Bone marrow (tissue), 2 donors: Measurements from ENCODE around the gene PTAFR.
A peak's percentile ranks its signal among the peaks of the same experiment; 100 is the strongest.

Experiments
- DNase-seq, 2 donors: peaks; one replicate each; lab custom pipeline; 2025; lab: John Stamatoyannopoulos, UW

PTAFR gene

GRCh38 chr1:28175955-28176485, 470 bp downstream of the PTAFR start:
- DNase-seq = no peak

GRCh38 chr1:28173980-28174297, 2.6 kb downstream of the PTAFR start:
- no peak for DNase-seq

GRCh38 chr1:28173151-28173979, 3.1 kb downstream of the PTAFR start:
- peak in 1 of 2 donors; percentile 22 for DNase-seq

GRCh38 chr1:28172713-28173150, 3.8 kb downstream of the PTAFR start:
- DNase-seq = peak; percentile 17 to 28

- DNase-seq = no peak
Measured at GRCh38 chr1:28171246-28171645, 5.2 kb downstream of the PTAFR start.

GRCh38 chr1:28170001-28170596, 6.4 kb downstream of the PTAFR start:
- DNase-seq = no peak

- no peak for DNase-seq
Measured at GRCh38 chr1:28163496-28164161, 12.9 kb downstream of the PTAFR start.

GRCh38 chr1:28162151-28162550, 14.3 kb downstream of the PTAFR start:
- no peak for DNase-seq

GRCh38 chr1:28161751-28162150, 14.7 kb downstream of the PTAFR start:
- DNase-seq = no peak

GRCh38 chr1:28160782-28161266, 15.7 kb downstream of the PTAFR start:
- peak in 1 of 2 donors; percentile 15 for DNase-seq

- DNase-seq = no peak
Measured at GRCh38 chr1:28159680-28160079, 16.8 kb downstream of the PTAFR start.

GRCh38 chr1:28159243-28159642, 17.2 kb downstream of the PTAFR start:
- DNase-seq = no peak

GRCh38 chr1:28157894-28158293, 18.6 kb downstream of the PTAFR start:
- no peak for DNase-seq

GRCh38 chr1:28156821-28157220, 19.7 kb downstream of the PTAFR start:
- peak in 1 of 2 donors; percentile 25 for DNase-seq

GRCh38 chr1:28155628-28156027, 20.9 kb downstream of the PTAFR start:
- DNase-seq = no peak

- DNase-seq = no peak
Measured at GRCh38 chr1:28154078-28154594, 22.4 kb downstream of the PTAFR start.

- no peak for DNase-seq
Measured at GRCh38 chr1:28150125-28150780, 26.2 kb downstream of the PTAFR start.

GRCh38 chr1:28148880-28149195, 27.7 kb downstream of the PTAFR start:
- DNase-seq = no peak

- DNase-seq = no peak
Measured at GRCh38 chr1:28147264-28148094, 29.0 kb downstream of the PTAFR start.

GRCh38 chr1:28145728-28146127, 30.8 kb downstream of the PTAFR start:
- no peak for DNase-seq
